Activated CD8-positive, alpha-beta T cell treated with anti-CD3 and anti-CD28 coated beads for 36 hours (primary cell): ENCODE results near the gene MARS1. TPM values are rescaled to one million over a fixed set of nuclear protein-coding genes. Genes with fewer than 3 reads are reported as not detected.
A peak's percentile ranks its signal among the peaks of the same experiment; 100 is the strongest.

Source experiments
- ATAC-seq: fragments of 200-7000 bp; cut with Tn5 transposase; one replicate; pipeline ENCODE4 v1.10.0; 2021; ENCODE audit warnings: mild to moderate bottlenecking, moderate library complexity
- CTCF ChIA-PET: fragments of 350-600 bp; sonication (Branson Sonifier 250); formaldehyde crosslinking; loops from one replicate; lab custom pipeline; 2021; ENCODE audit warnings: antibody characterized with exemption; lab: Charles Lee
- POLR2A ChIA-PET: fragments of 350-600 bp; sonication (Branson Sonifier 250); formaldehyde crosslinking; loops from one replicate; lab custom pipeline; 2021; ENCODE audit warnings: antibody characterized with exemption; lab: Charles Lee
- DNase-seq: peaks from one replicate; pipeline ENCODE4 v3.0.0-alpha.2; 2020
- H3K27ac Mint-ChIP-seq: one replicate; pipeline ENCODE4 v1.8.0; 2021; ENCODE audit warnings: mild to moderate bottlenecking, mixed read lengths
- H3K27me3 Mint-ChIP-seq: one replicate; pipeline ENCODE4 v1.8.0; 2021; ENCODE audit warnings: mixed read lengths
- H3K36me3 Mint-ChIP-seq: one replicate; pipeline ENCODE4 v1.8.0; 2021; ENCODE audit warnings: low read depth, mixed read lengths
- H3K4me1 Mint-ChIP-seq: one replicate; pipeline ENCODE4 v1.8.0; 2021; ENCODE audit warnings: low read depth, mixed read lengths
- H3K4me3 Mint-ChIP-seq: one replicate; pipeline ENCODE4 v1.8.0; 2021; ENCODE audit warnings: mild to moderate bottlenecking, moderate library complexity, mixed read lengths
- H3K9me3 Mint-ChIP-seq: one replicate; pipeline ENCODE4 v1.8.0; 2021; ENCODE audit warnings: mixed read lengths
- CTCF ChIP-seq: fragments of 200-600 bp; IDR thresholded peaks from one replicate; pipeline ENCODE4 v1.8.0; 2022; ENCODE audit warnings: antibody characterized with exemption, mild to moderate bottlenecking
- intact Hi-C: fragments of 100-400 bp; cut with micrococcal nuclease; formaldehyde crosslinking; loops from one replicate; pipeline ENCODE4 v1.10.0; 2022
- total RNA-seq, 2 experiments: library from RNA; stranded (reverse); gene quantifications; one replicate each; pipeline ENCODE4 v1.2.3, GENCODE V29; 2021

The MARS1 gene
- total RNA-seq, 2 experiments from 2014 or later: 343 to 345 TPM

GRCh38 chr12:57523706-57524614 is 36.1 kb downstream of the MARS1 start:
- Mint-ChIP-seq H3K36me3 (peaks cover 29% of the 10 kb centered on the region), H3K4me1 (peaks cover 49% of the 10 kb centered on the region), H3K4me3 (peak overlapping the region; percentile 95), H3K27ac (peak overlapping the region; percentile 91), H3K27me3 (no peaks in the 10 kb centered on the region), H3K9me3 (no peaks in the 10 kb centered on the region)
- intact Hi-C loops: loop anchor here (5.0 kb wide), 1 partner anchor 47 kb away; the partner anchor contains the start of gene ARHGAP9
- ChIA-PET CTCF (interaction anchor here (0.8 to 2.3 kb wide), 10 partner anchors 9 to 232 kb away, joined by 3 to 14 read pairs (median 3); no protein-coding TSS in a partner anchor), POLR2A (interaction anchor here (0.6 to 6.9 kb wide), 11 partner anchors 9 to 169 kb away, joined by 3 to 46 read pairs (median 3); no protein-coding TSS in a partner anchor)
- ATAC-seq (no peak), DNase-seq (peak; percentile 46)
- TF ChIP-seq CTCF: no peak

GRCh38 chr12:57524814-57525614 is 37.1 kb downstream of the MARS1 start:
- H3K27ac Mint-ChIP-seq: peak overlapping the region; percentile 91
- peaks cover 26% of the 10 kb centered on the region for H3K36me3 Mint-ChIP-seq
- CTCF ChIA-PET: interaction anchor here (0.6 to 2.3 kb wide), 10 partner anchors 9 to 231 kb away, joined by 3 to 14 read pairs (median 3); no protein-coding TSS in a partner anchor
- no peaks in the 10 kb centered on the region for H3K27me3 Mint-ChIP-seq
- intact Hi-C loops: loop anchor here (5.0 kb wide), 1 partner anchor 48 kb away; the partner anchor contains the start of gene ARHGAP9
- H3K9me3 Mint-ChIP-seq: no peaks in the 10 kb centered on the region
- H3K4me1 Mint-ChIP-seq: peaks cover 43% of the 10 kb centered on the region
- TF ChIP-seq CTCF: no peak
- ATAC-seq (no peak), DNase-seq (peak; percentile 27)
- peak overlapping the region; percentile 95 for H3K4me3 Mint-ChIP-seq
- POLR2A ChIA-PET: interaction anchor here (0.6 to 6.9 kb wide), 7 partner anchors 10 to 168 kb away, joined by 3 to 46 read pairs (median 3); partner anchors contain the start of gene DCTN2

GRCh38 chr12:57525615-57526383 is 37.9 kb downstream of the MARS1 start:
- TF ChIP-seq CTCF: no peak
- Mint-ChIP-seq H3K27ac (peak overlapping the region; percentile 57), H3K4me1 (peaks cover 42% of the 10 kb centered on the region), H3K36me3 (peaks cover 23% of the 10 kb centered on the region), H3K4me3 (no peak overlapping the region), H3K9me3 (no peaks in the 10 kb centered on the region), H3K27me3 (no peaks in the 10 kb centered on the region)
- DNase-seq (no peak), ATAC-seq (no peak)
- intact Hi-C loops: no loop called here
- POLR2A ChIA-PET: interaction anchor here (0.6 to 6.9 kb wide), 4 partner anchors 9 to 45 kb away, joined by 3 to 46 read pairs (median 9); partner anchors contain the start of gene DCTN2
- CTCF ChIA-PET: interaction anchor here (0.6 to 2.3 kb wide), 4 partner anchors 8 to 67 kb away, joined by 3 to 14 read pairs (median 3); no protein-coding TSS in a partner anchor

- ChIA-PET CTCF (no interaction called here), POLR2A (interaction anchor here (0.8 to 6.9 kb wide), 4 partner anchors 10 to 47 kb away, joined by 3 to 46 read pairs (median 5); partner anchors contain the start of genes ARHGAP9 and DCTN2)
- ATAC-seq (no peak), DNase-seq (no peak)
- Mint-ChIP-seq H3K9me3 (no peaks in the 10 kb centered on the region), H3K36me3 (peaks cover 23% of the 10 kb centered on the region), H3K27me3 (no peaks in the 10 kb centered on the region), H3K4me3 (no peak overlapping the region), H3K27ac (peak overlapping the region; percentile 46), H3K4me1 (peaks cover 34% of the 10 kb centered on the region)
- intact Hi-C loops: no loop called here
- TF ChIP-seq CTCF: no peak
Observed at GRCh38 chr12:57526477-57527126, 38.7 kb downstream of the MARS1 start.
